OCI-LY7 (cell line): Measurements from ENCODE around the gene TUBA8. TPM values are rescaled to one million over a fixed set of nuclear protein-coding genes. Genes with fewer than 3 reads are reported as not detected.
"Not testable (repeated sequence)": the region's sequence is repeated elsewhere in the genome, so short reads cannot be mapped to it uniquely, and the experiment has no call there.

ENCODE experiments used
- BruUV-seq: library from RNA; stranded (reverse); fragments of 400-500 nt; replicated peaks from 2 replicates; lab custom pipeline; 2021; lab: Mats Ljungman, UMichigan
- CTCF ChIA-PET: fragments of 300-600 bp; sonication (Branson Sonifier 250); formaldehyde crosslinking; loops from one replicate; lab custom pipeline; 2022; ENCODE audit warnings: antibody characterized with exemption; ENCODE audit not compliant: unreplicated experiment; lab: Charles Lee
- POLR2A ChIA-PET: fragments of 300-600 bp; sonication (Branson Sonifier 250); formaldehyde crosslinking; loops from one replicate; lab custom pipeline; 2022; ENCODE audit warnings: antibody characterized with exemption; lab: Charles Lee
- DNase-seq: peaks from one replicate; pipeline ENCODE4 v3.0.0-alpha.2; 2015; ENCODE audit warnings: low spot score
- H2AFZ ChIP-seq: fragments of 200-600 bp; sonication (generic), shearing (Covaris generic); 2 replicates; pipeline ENCODE4 v1.6.1; 2014; ENCODE audit warnings: mild to moderate bottlenecking, antibody characterized with exemption, low read length, moderate library complexity
- H3K27ac ChIP-seq: fragments of 200-600 bp; sonication (generic); 2 replicates; pipeline ENCODE4 v1.5.1; 2014; ENCODE audit warnings: mixed run types, low read depth, mild to moderate bottlenecking, moderate library complexity, low read length, inconsistent platforms; ENCODE audit not compliant: poor library complexity, severe bottlenecking
- H3K36me3 ChIP-seq: fragments of 200-600 bp; sonication (generic); 2 replicates; pipeline ENCODE4 v1.6.1; 2014; ENCODE audit warnings: mild to moderate bottlenecking, antibody characterized with exemption, low read length, moderate library complexity, mixed read lengths; ENCODE audit not compliant: insufficient read depth
- H3K4me1 ChIP-seq: fragments of 200-600 bp; sonication (generic); 2 replicates; pipeline ENCODE4 v1.5.1; 2014; ENCODE audit warnings: mild to moderate bottlenecking, low read length; ENCODE audit not compliant: insufficient read depth, poor library complexity, severe bottlenecking
- H3K4me2 ChIP-seq: fragments of 200-600 bp; sonication (generic); 2 replicates; pipeline ENCODE4 v1.6.1; 2014; ENCODE audit warnings: mild to moderate bottlenecking, low read length
- H3K4me3 ChIP-seq: fragments of 200-600 bp; sonication (generic); 2 replicates; pipeline ENCODE4 v1.5.1; 2014; ENCODE audit warnings: mild to moderate bottlenecking, low read depth, low read length; ENCODE audit not compliant: poor library complexity, severe bottlenecking
- H3K79me2 ChIP-seq: fragments of 200-600 bp; sonication (generic); 2 replicates; pipeline ENCODE4 v1.6.1; 2016; ENCODE audit warnings: low read depth, mild to moderate bottlenecking, low read length, moderate library complexity, mixed read lengths; ENCODE audit not compliant: insufficient read depth
- H3K9me2 ChIP-seq: fragments of 200-600 bp; sonication (generic); 2 replicates; pipeline ENCODE4 v1.6.1; 2016; ENCODE audit warnings: mild to moderate bottlenecking, low read length, mixed read lengths; ENCODE audit not compliant: insufficient read depth
- H3K9me3 ChIP-seq: fragments of 200-600 bp; sonication (generic); 2 replicates; pipeline ENCODE4 v1.6.1; 2014; ENCODE audit warnings: mild to moderate bottlenecking, mixed run types, low read length, mixed read lengths
- H4K20me1 ChIP-seq: fragments of 200-600 bp; sonication (generic); 2 replicates; pipeline ENCODE4 v1.6.1; 2014; ENCODE audit warnings: mild to moderate bottlenecking, antibody characterized with exemption, low read length, moderate library complexity, mixed read lengths; ENCODE audit not compliant: insufficient read depth
- EZH2phosphoT487 ChIP-seq: fragments of 200-600 bp; sonication (generic); IDR thresholded peaks from 2 replicates; pipeline ENCODE4 v1.6.1; 2018; ENCODE audit warnings: low read depth, borderline replicate concordance, mild to moderate bottlenecking, mixed run types, antibody characterized with exemption, low read length, moderate library complexity, mixed read lengths
- intact Hi-C: fragments of 100-400 bp; cut with micrococcal nuclease; formaldehyde crosslinking; loops from one replicate; pipeline ENCODE4 v1.10.0; 2022; ENCODE audit not compliant: unreplicated experiment
- total RNA-seq, 2 experiments: library from RNA; depleted of rRNA in 1 of 2; stranded (reverse); fragments of >200 nt in 1 of 2; shearing (Covaris generic) in 1 of 2; gene quantifications; 2 replicates each; pipeline ENCODE4 v1.2.3, GENCODE V29; 2014 to 2022
- TF ChIP-seq, protein P1 (sequence below): fragments of 200-600 bp; sonication (generic); conservative IDR thresholded peaks from 2 replicates; pipeline ENCODE4 v1.5.1; 2014; ENCODE audit warnings: mild to moderate bottlenecking, antibody characterized with exemption, low read length, moderate library complexity, mixed read lengths

The TUBA8 gene
- total RNA-seq, 2 experiments from 2014 or later: 1.9 to 2.0 TPM

DNA sequence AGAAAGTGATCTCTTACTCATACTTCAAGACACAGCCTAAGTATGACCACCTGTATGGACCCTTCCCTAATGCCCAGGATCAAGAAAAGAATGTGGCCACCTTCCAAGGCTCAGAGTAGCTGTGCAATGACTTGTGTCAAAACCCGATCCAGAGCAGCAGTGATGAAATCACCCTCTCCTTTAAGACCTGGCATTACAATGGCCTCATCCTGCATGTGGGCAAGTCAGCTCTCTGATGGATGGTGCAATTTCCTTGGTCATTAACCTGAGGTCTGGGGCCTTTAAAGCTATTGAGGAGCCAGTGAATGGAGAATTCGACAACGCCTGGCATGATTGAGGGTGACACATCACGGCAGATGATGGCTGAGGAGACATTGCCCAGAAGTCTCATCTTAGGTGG is 9.1 kb upstream of the TUBA8 start:
- CTCF ChIA-PET: no interaction called here
- peaks cover 10% of the 10 kb centered on the region; the same call in 1 of the 2 replicates for H3K9me3 ChIP-seq
- POLR2A ChIA-PET: no interaction called here

DNA sequence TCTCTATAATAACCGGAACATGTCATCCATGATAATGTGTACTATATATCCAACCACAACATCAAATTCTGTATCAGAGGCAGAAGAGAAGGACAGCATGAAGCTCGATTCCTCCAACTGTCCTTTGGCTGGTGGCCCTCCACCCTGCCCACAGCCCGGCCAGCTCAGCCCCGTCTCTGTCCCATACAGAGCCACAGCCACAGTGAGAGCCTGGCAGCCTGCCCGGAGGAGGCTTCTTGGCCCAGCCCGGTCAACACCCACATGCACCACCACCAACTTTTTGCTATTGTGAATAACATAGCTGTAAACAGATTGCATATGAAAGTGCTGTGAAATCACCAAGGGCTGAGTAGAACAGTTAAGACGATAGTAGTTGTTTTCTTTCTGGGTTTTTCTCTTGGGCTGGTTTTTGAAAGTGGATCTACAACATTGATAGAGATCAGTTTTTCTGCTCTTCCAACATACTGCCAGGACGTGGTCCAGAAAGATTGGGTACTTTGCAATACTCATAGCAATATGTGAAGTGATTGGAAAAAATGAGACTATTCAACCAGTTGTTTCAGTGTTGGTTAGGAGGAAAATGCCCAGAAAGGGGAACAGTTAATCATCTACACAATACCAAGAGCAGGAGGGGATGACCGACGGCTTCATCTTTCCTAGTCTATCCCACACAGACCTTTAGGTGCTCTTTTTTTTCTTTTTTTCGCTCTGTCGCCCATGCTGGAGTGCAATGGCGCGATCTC is 6.9 kb upstream of the TUBA8 start:
- no TSS peak for BruUV-seq
- Histone ChIP-seq H3K36me3 (peaks cover 36% of the 10 kb centered on the region), H3K79me2 (no peaks in the 10 kb centered on the region), H4K20me1 (no peaks in the 10 kb centered on the region), H3K4me3 (no peak overlapping the region), H3K4me1 (no peaks in the 10 kb centered on the region), H3K27ac (no peak overlapping the region), H2AFZ (no peak overlapping the region), H3K4me2 (no peak overlapping the region), H3K9me3 (peaks cover 10% of the 10 kb centered on the region; the same call in 1 of the 2 replicates), H3K9me2 (no peaks in the 10 kb centered on the region)
- intact Hi-C loops: no loop called here
- DNase-seq: no peak
- CTCF ChIA-PET: no interaction called here
- TF ChIP-seq EZH2phosphoT487: no peak
- TF ChIP-seq, protein P1, sequence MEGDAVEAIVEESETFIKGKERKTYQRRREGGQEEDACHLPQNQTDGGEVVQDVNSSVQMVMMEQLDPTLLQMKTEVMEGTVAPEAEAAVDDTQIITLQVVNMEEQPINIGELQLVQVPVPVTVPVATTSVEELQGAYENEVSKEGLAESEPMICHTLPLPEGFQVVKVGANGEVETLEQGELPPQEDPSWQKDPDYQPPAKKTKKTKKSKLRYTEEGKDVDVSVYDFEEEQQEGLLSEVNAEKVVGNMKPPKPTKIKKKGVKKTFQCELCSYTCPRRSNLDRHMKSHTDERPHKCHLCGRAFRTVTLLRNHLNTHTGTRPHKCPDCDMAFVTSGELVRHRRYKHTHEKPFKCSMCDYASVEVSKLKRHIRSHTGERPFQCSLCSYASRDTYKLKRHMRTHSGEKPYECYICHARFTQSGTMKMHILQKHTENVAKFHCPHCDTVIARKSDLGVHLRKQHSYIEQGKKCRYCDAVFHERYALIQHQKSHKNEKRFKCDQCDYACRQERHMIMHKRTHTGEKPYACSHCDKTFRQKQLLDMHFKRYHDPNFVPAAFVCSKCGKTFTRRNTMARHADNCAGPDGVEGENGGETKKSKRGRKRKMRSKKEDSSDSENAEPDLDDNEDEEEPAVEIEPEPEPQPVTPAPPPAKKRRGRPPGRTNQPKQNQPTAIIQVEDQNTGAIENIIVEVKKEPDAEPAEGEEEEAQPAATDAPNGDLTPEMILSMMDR: no peak
- POLR2A ChIA-PET: no interaction called here

More for the DNA sequence above, 9.1 kb upstream of the TUBA8 start:
- Histone ChIP-seq H3K27ac (no peak overlapping the region), H2AFZ (no peak overlapping the region), H3K4me2 (no peak overlapping the region), H3K4me3 (no peak overlapping the region), H3K36me3 (peaks cover 45% of the 10 kb centered on the region), H3K79me2 (no peaks in the 10 kb centered on the region), H3K4me1 (no peaks in the 10 kb centered on the region), H4K20me1 (no peaks in the 10 kb centered on the region), H3K9me2 (no peaks in the 10 kb centered on the region)
- intact Hi-C loops: no loop called here
- TF ChIP-seq, protein P1: no peak
- no peak for TF ChIP-seq EZH2phosphoT487
- no peak for DNase-seq
- BruUV-seq: no TSS peak

DNA sequence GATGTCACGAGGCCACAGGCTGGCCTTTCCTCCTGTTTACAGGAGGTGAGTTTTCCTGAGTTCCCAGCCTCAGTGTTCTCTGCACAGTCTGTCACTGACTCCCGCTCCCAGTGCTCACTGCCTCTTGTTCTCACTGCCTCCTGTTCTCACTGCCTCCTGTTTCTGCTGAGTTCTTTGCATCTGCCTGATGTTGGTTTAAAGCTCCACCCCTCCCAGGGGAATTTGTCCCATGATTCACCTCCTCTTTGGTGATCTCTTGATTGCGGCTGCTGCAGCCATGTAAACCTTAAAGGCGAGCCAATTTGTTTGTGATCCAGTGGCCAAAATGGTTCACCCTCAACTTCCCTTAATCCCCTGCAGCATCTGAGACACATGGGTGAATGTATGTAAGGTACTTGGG is 6.0 kb upstream of the TUBA8 start:
- Histone ChIP-seq H3K4me3 (no peak overlapping the region), H3K4me1 (no peaks in the 10 kb centered on the region), H2AFZ (no peak overlapping the region), H4K20me1 (no peaks in the 10 kb centered on the region), H3K9me3 (peaks cover 10% of the 10 kb centered on the region; the same call in 1 of the 2 replicates), H3K9me2 (no peaks in the 10 kb centered on the region), H3K79me2 (no peaks in the 10 kb centered on the region), H3K36me3 (peaks cover 27% of the 10 kb centered on the region), H3K4me2 (no peak overlapping the region), H3K27ac (no peak overlapping the region)
- DNase-seq: peak; percentile 16
- intact Hi-C loops: no loop called here
- CTCF ChIA-PET: no interaction called here
- TF ChIP-seq, protein P1: no peak
- TF ChIP-seq EZH2phosphoT487: no peak
- no TSS peak for BruUV-seq
- POLR2A ChIA-PET: no interaction called here

DNA sequence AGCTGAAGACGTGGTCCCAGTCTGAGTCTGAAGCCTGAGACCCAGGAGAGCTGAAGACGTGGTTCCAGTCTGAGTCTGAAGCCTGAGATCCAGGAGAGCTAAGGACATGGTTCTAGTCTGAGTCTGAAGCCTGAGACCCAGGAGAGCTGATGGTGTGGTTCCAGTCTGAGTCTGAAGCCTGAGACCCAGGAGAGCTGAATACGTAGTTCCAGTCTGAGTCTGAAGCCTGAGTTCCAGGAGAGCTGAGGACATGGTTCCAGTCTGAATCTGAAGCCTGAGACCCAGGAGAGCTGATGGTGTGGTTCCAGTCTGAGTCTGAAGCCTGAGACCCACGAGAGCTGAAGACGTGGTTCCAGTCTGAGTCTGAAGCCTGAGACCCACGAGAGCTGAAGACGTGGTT is 4.6 kb upstream of the TUBA8 start:
- BruUV-seq, H3K4me1 ChIP-seq, H3K79me2 ChIP-seq, H3K4me3 ChIP-seq, H3K4me2 ChIP-seq, intact Hi-C loops, H3K27ac ChIP-seq, H3K9me2 ChIP-seq, H3K9me3 ChIP-seq, H4K20me1 ChIP-seq, DNase-seq, H2AFZ ChIP-seq: not testable (repeated sequence)
- ChIA-PET POLR2A (interaction anchor here (0.6 kb wide), 1 partner anchor 32 kb away, joined by 4 read pairs; no protein-coding TSS in a partner anchor), CTCF (interaction anchor here (0.6 kb wide), 1 partner anchor 50 kb away, joined by 3 read pairs; no protein-coding TSS in a partner anchor)
- peaks cover 20% of the 10 kb centered on the region for H3K36me3 ChIP-seq
